Mesendoderm (in vitro differentiated cells): ENCODE results near the gene KMT2C.

Experiments used
- DNase-seq: peaks from one replicate; pipeline ENCODE4 v3.0.0; 2013
- H2AK5ac ChIP-seq: 2 replicates; pipeline ENCODE4 v1.6.1; 2013; ENCODE audit warnings: low read length, inconsistent platforms
- H2BK120ac ChIP-seq: 2 replicates; pipeline ENCODE4 v1.6.1; 2013; ENCODE audit warnings: low read depth, mild to moderate bottlenecking, low read length, moderate library complexity, mixed read lengths
- H2BK15ac ChIP-seq: replicated peaks from 2 replicates; pipeline ENCODE4 v1.6.1; 2013; ENCODE audit warnings: low read depth, mild to moderate bottlenecking, moderate library complexity
- H2BK5ac ChIP-seq: 2 replicates; pipeline ENCODE4 v1.6.1; 2013; ENCODE audit warnings: low read length, inconsistent platforms
- H3K18ac ChIP-seq: 2 replicates; pipeline ENCODE4 v1.6.1; 2013; ENCODE audit warnings: mild to moderate bottlenecking, low read length, mixed read lengths
- H3K23ac ChIP-seq: one replicate; pipeline ENCODE4 v1.6.1; 2013; ENCODE audit warnings: low read length
- H3K27ac ChIP-seq: 2 replicates; pipeline ENCODE4 v1.5.1; 2013; ENCODE audit warnings: low read depth, mild to moderate bottlenecking, inconsistent platforms, low read length, moderate library complexity
- H3K27me3 ChIP-seq: 2 replicates; pipeline ENCODE4 v1.6.1; 2013; ENCODE audit warnings: low read length, control low read depth, mild to moderate bottlenecking, inconsistent platforms; ENCODE audit not compliant: insufficient read depth, poor library complexity
- H3K36me3 ChIP-seq: 2 replicates; pipeline ENCODE4 v1.6.1; 2013; ENCODE audit warnings: low read length, inconsistent platforms; ENCODE audit not compliant: control insufficient read depth, insufficient read depth
- H3K4ac ChIP-seq: one replicate; pipeline ENCODE4 v1.6.1; 2013; ENCODE audit warnings: low read depth, mild to moderate bottlenecking, low read length, moderate library complexity
- H3K4me1 ChIP-seq: 2 replicates; pipeline ENCODE4 v1.6.1; 2013; ENCODE audit warnings: low read depth, low read length, inconsistent platforms; ENCODE audit not compliant: control insufficient read depth
- H3K4me2 ChIP-seq: 2 replicates; pipeline ENCODE4 v1.6.1; 2013; ENCODE audit warnings: low read length
- H3K4me3 ChIP-seq: 2 replicates; pipeline ENCODE4 v1.5.1; 2013; ENCODE audit warnings: mild to moderate bottlenecking, low read length
- H3K56ac ChIP-seq: one replicate; pipeline ENCODE4 v1.6.1; 2013; ENCODE audit warnings: low read length
- H3K79me1 ChIP-seq: 2 replicates; pipeline ENCODE4 v1.6.1; 2013; ENCODE audit warnings: low read length, inconsistent platforms
- H3K79me2 ChIP-seq: 2 replicates; pipeline ENCODE4 v1.6.1; 2013; ENCODE audit warnings: mild to moderate bottlenecking, low read length; ENCODE audit not compliant: control insufficient read depth, insufficient read depth
- H3K9ac ChIP-seq: 2 replicates; pipeline ENCODE4 v1.6.1; 2013; ENCODE audit warnings: low read length, inconsistent platforms
- H4K5ac ChIP-seq: one replicate; pipeline ENCODE4 v1.6.1; 2013; ENCODE audit warnings: low read length
- H4K8ac ChIP-seq: one replicate; pipeline ENCODE4 v1.6.1; 2013; ENCODE audit warnings: low read depth, mild to moderate bottlenecking, control low read depth, low read length, moderate library complexity
- WGBS: extraction: QIAGEN DNeasy Blood & Tissue Kit; methylation state at CpG from one replicate; pipeline ENCODE4 v1.1.7; 2013; ENCODE audit warnings: low lambda C conversion rate, missing lambda C conversion rate; ENCODE audit not compliant: insufficient coverage; ENCODE audit errors: extremely low coverage; 5-methylcytosine and 5-hydroxymethylcytosine counted together

Gene KMT2C

GRCh38 chr7:152129682-152130081, 306.1 kb downstream of the KMT2C start:
- H2BK15ac ChIP-seq = no peak overlapping the region
- no peak overlapping the region for H3K56ac ChIP-seq
- no peak for DNase-seq
- no peak overlapping the region for H3K4ac ChIP-seq
- H3K18ac ChIP-seq = no peak overlapping the region
- H4K8ac ChIP-seq = no peak overlapping the region
- no peak overlapping the region for H3K9ac ChIP-seq
- H4K5ac ChIP-seq = no peak overlapping the region
- H3K4me1 ChIP-seq = no peaks in the 10 kb centered on the region
- H3K27me3 ChIP-seq = no peaks in the 10 kb centered on the region
- no peak overlapping the region for H3K4me3 ChIP-seq
- H3K79me2 ChIP-seq = no peaks in the 10 kb centered on the region
- no peaks in the 10 kb centered on the region for H3K79me1 ChIP-seq
- WGBS = no CpG with 5 or more reads among the region's 7 CpGs
- no peak overlapping the region for H2BK5ac ChIP-seq
- no peak overlapping the region for H3K27ac ChIP-seq
- no peak overlapping the region for H2BK120ac ChIP-seq
- peaks cover 2% of the 10 kb centered on the region for H3K36me3 ChIP-seq
- no peak overlapping the region for H3K23ac ChIP-seq
- H2AK5ac ChIP-seq = no peak overlapping the region
- H3K4me2 ChIP-seq = no peak overlapping the region

- no peaks in the 10 kb centered on the region for H3K4me1 ChIP-seq
- no peak overlapping the region for H3K23ac ChIP-seq
- H3K36me3 ChIP-seq = peaks cover 2% of the 10 kb centered on the region
- H2BK5ac ChIP-seq = no peak overlapping the region
- no peak overlapping the region for H2AK5ac ChIP-seq
- no peaks in the 10 kb centered on the region for H3K27me3 ChIP-seq
- H3K4me3 ChIP-seq = no peak overlapping the region
- H3K9ac ChIP-seq = no peak overlapping the region
- whole genome bisulfite sequencing = no CpG with 5 or more reads among the region's 60 CpGs
- no peak overlapping the region for H4K5ac ChIP-seq
- H2BK120ac ChIP-seq = no peak overlapping the region
- no peaks in the 10 kb centered on the region for H3K79me1 ChIP-seq
- H4K8ac ChIP-seq = no peak overlapping the region
- H3K56ac ChIP-seq = no peak overlapping the region
- H3K27ac ChIP-seq = no peak overlapping the region
- H2BK15ac ChIP-seq = no peak overlapping the region
- no peak for DNase-seq
- H3K79me2 ChIP-seq = no peaks in the 10 kb centered on the region
- no peak overlapping the region for H3K18ac ChIP-seq
- H3K4ac ChIP-seq = no peak overlapping the region
- no peak overlapping the region for H3K4me2 ChIP-seq
Observed at GRCh38 chr7:152128741-152129461, 306.9 kb downstream of the KMT2C start.

GRCh38 chr7:152128252-152128651, 307.6 kb downstream of the KMT2C start:
- Histone ChIP-seq H3K79me2 (no peaks in the 10 kb centered on the region), H3K27me3 (no peaks in the 10 kb centered on the region), H3K56ac (no peak overlapping the region), H3K18ac (no peak overlapping the region), H3K36me3 (peaks cover 2% of the 10 kb centered on the region), H4K5ac (no peak overlapping the region), H3K79me1 (no peaks in the 10 kb centered on the region), H2AK5ac (no peak overlapping the region), H3K27ac (no peak overlapping the region), H3K4me3 (no peak overlapping the region), H2BK5ac (no peak overlapping the region), H2BK15ac (no peak overlapping the region), H3K4ac (no peak overlapping the region), H4K8ac (no peak overlapping the region), H3K4me2 (no peak overlapping the region), H3K9ac (no peak overlapping the region), H2BK120ac (no peak overlapping the region), H3K23ac (no peak overlapping the region), H3K4me1 (no peaks in the 10 kb centered on the region)
- no CpG with 5 or more reads among the region's 20 CpGs for WGBS
- no peak for DNase-seq

DNA sequence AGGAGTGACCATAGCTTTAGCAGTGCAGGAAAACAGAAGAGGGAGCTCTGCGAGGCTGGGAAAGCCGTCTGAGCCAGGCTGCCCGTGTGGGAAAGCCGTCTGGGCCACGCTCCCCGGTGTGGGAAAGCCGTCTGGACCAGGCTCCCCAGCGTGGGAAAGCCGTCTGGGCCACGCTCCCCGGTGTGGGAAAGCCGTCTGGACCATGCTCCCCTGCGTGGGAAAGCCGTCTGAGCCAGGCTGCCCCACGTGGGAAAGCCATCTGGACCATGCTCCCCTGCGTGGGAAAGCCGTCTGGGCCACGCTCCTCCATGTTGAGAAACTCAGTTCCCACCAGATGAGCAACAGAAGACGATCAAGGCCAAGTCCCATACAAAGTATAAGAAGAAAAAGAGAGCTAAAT, 308.6 kb downstream of the KMT2C start:
- H3K36me3 ChIP-seq = peaks cover 2% of the 10 kb centered on the region
- no peak overlapping the region for H2AK5ac ChIP-seq
- H2BK120ac ChIP-seq = no peak overlapping the region
- H3K27ac ChIP-seq = no peak overlapping the region
- no CpG with 5 or more reads among the region's 19 CpGs for WGBS
- no peak overlapping the region for H3K4ac ChIP-seq
- H3K79me1 ChIP-seq = no peaks in the 10 kb centered on the region
- no peak overlapping the region for H3K4me3 ChIP-seq
- H3K18ac ChIP-seq = no peak overlapping the region
- no peak overlapping the region for H3K56ac ChIP-seq
- no peaks in the 10 kb centered on the region for H3K79me2 ChIP-seq
- no peak for DNase-seq
- no peaks in the 10 kb centered on the region for H3K4me1 ChIP-seq
- H4K8ac ChIP-seq = no peak overlapping the region
- no peaks in the 10 kb centered on the region for H3K27me3 ChIP-seq
- no peak overlapping the region for H2BK5ac ChIP-seq
- H3K9ac ChIP-seq = no peak overlapping the region
- H3K4me2 ChIP-seq = no peak overlapping the region
- H4K5ac ChIP-seq = no peak overlapping the region
- no peak overlapping the region for H2BK15ac ChIP-seq
- no peak overlapping the region for H3K23ac ChIP-seq

DNA sequence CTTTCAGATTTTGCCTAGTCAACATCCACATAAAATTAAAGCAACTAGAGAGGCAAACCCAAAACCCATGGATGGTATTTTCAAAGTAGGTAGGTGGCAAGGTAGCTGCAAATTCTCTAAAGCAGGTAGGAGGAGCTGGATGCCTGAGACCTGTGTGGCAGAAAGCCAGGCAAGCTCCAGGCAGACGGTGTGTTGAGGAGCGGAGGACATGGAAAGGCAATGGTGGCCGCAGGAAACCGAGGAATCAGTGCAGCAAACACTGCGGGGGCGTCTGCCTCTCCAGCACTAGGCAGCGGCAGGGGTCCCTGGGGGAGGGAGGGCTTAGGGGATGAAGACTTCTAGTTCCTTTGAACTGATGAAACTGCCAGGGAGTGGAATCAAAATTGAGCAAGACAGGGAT, 309.1 kb downstream of the KMT2C start:
- no peak overlapping the region for H4K5ac ChIP-seq
- H3K4ac ChIP-seq = no peak overlapping the region
- no peak overlapping the region for H3K18ac ChIP-seq
- no peak overlapping the region for H3K56ac ChIP-seq
- peaks cover 2% of the 10 kb centered on the region for H3K36me3 ChIP-seq
- H3K27me3 ChIP-seq = no peaks in the 10 kb centered on the region
- no peaks in the 10 kb centered on the region for H3K4me1 ChIP-seq
- H2AK5ac ChIP-seq = no peak overlapping the region
- WGBS = no CpG with 5 or more reads among the region's 7 CpGs
- no peak overlapping the region for H4K8ac ChIP-seq
- DNase-seq = no peak
- H2BK15ac ChIP-seq = no peak overlapping the region
- H3K27ac ChIP-seq = no peak overlapping the region
- no peak overlapping the region for H3K9ac ChIP-seq
- H3K4me2 ChIP-seq = no peak overlapping the region
- H2BK5ac ChIP-seq = no peak overlapping the region
- no peak overlapping the region for H2BK120ac ChIP-seq
- H3K23ac ChIP-seq = no peak overlapping the region
- no peak overlapping the region for H3K4me3 ChIP-seq
- no peaks in the 10 kb centered on the region for H3K79me1 ChIP-seq
- H3K79me2 ChIP-seq = no peaks in the 10 kb centered on the region

DNA sequence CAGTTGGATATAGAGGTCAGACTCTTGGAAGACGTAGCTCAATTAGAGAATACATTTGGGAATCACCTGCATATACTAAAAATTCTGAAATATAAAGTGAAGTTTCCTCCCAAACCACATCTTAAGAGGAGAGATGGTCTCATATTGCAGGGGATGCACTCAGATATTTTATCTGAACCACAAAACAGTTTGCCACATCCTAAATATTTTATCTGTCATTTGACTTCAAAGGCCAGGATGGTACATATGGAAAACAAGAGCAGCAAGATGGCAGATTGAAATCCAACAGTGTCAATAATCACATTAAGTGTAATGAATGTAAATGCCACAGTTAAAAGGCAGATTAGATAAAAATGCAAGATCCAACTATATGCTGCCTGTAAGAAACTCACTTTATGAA, 313.3 kb downstream of the KMT2C start:
- Histone ChIP-seq H3K9ac (no peak overlapping the region), H3K4me3 (no peak overlapping the region), H2BK120ac (no peak overlapping the region), H3K23ac (no peak overlapping the region), H2BK15ac (no peak overlapping the region), H3K27me3 (no peaks in the 10 kb centered on the region), H3K36me3 (peaks cover 6% of the 10 kb centered on the region), H3K27ac (no peak overlapping the region), H3K4ac (no peak overlapping the region), H4K5ac (no peak overlapping the region), H3K79me2 (no peaks in the 10 kb centered on the region), H3K4me2 (no peak overlapping the region), H3K56ac (no peak overlapping the region), H3K79me1 (no peaks in the 10 kb centered on the region), H3K4me1 (no peaks in the 10 kb centered on the region), H2AK5ac (no peak overlapping the region), H2BK5ac (no peak overlapping the region), H4K8ac (no peak overlapping the region), H3K18ac (no peak overlapping the region)
- WGBS = no CpG with 5 or more reads among the region's 1 CpG
- DNase-seq = no peak
